HEK293 (cell line): ENCODE data around the gene PERCC1.
A peak's percentile ranks its signal among the peaks of the same experiment; 100 is the strongest.

ENCODE experiments used
- CTCF ChIA-PET: fragments of 350-600 bp; formaldehyde crosslinking; extraction: SDS; loops from one replicate; lab custom pipeline; 2021; ENCODE audit warnings: antibody characterized with exemption; lab: Yijun Ruan, JAX
- POLR2A ChIA-PET: fragments of 300-600 bp; formaldehyde crosslinking; extraction: SDS; loops from one replicate; lab custom pipeline; 2020; ENCODE audit warnings: antibody characterized with exemption, inconsistent platforms; lab: Yijun Ruan, JAX
- H3K27ac ChIP-seq: fragments of 200-500 bp; sonication (Bioruptor generic); 2 replicates; pipeline ENCODE4 v1.5.1; 2014; ENCODE audit warnings: low read depth, low read length, control low read depth, inconsistent platforms; ENCODE audit errors: extremely low read depth
- H3K36me3 ChIP-seq, 2 experiments: fragments of 200-500 bp in 1 of 2; sonication (Bioruptor generic) in 1 of 2; 1 replicate in 1 of 2; 2 replicates in 1 of 2; pipeline ENCODE4 v1.5.1; 2014 to 2017; ENCODE audit warnings: inconsistent platforms in 2 of 2, low read length in 2 of 2; ENCODE audit not compliant: control insufficient read depth in 2 of 2, insufficient read depth in 1 of 2
- H3K4me1 ChIP-seq: fragments of 200-500 bp; sonication (Bioruptor generic); 2 replicates; pipeline ENCODE4 v1.5.1; 2014; ENCODE audit warnings: mild to moderate bottlenecking, low read length, inconsistent platforms; ENCODE audit not compliant: control insufficient read depth, insufficient read depth
- H3K4me3 ChIP-seq: 2 replicates; pipeline ENCODE4 v1.5.1; 2011; ENCODE audit warnings: low read depth, mild to moderate bottlenecking, control low read depth, low read length, moderate library complexity
- H3K9me3 ChIP-seq: fragments of 200-500 bp; sonication (Bioruptor generic); 2 replicates; pipeline ENCODE4 v1.5.1; 2014; ENCODE audit warnings: low read depth, low read length, inconsistent platforms; ENCODE audit not compliant: control insufficient read depth, insufficient read depth
- KLF7 ChIP-seq: fragments of 450-650 bp; formaldehyde crosslinking; IDR thresholded peaks from 2 replicates; pipeline ENCODE4 v1.5.1; 2016; ENCODE audit warnings: missing biosample characterization, missing genetic modification characterization, borderline replicate concordance
- RBAK ChIP-seq: fragments of 450-650 bp; formaldehyde crosslinking; IDR thresholded peaks from 2 replicates; pipeline ENCODE4 v1.5.1; 2016; ENCODE audit warnings: missing biosample characterization, missing genetic modification characterization
- SP2 ChIP-seq: fragments of 450-650 bp; formaldehyde crosslinking; IDR thresholded peaks from 2 replicates; pipeline ENCODE4 v1.5.1; 2016; ENCODE audit warnings: missing biosample characterization, missing genetic modification characterization
- ZBTB21 ChIP-seq: fragments of 450-650 bp; formaldehyde crosslinking; IDR thresholded peaks from 2 replicates; pipeline ENCODE4 v1.5.1; 2017; ENCODE audit warnings: missing biosample characterization, missing genetic modification characterization
- ZEB2 ChIP-seq: fragments of 450-650 bp; formaldehyde crosslinking; IDR thresholded peaks from 2 replicates; pipeline ENCODE4 v1.5.1; 2016; ENCODE audit warnings: missing biosample characterization, missing genetic modification characterization
- ZFP37 ChIP-seq: fragments of 450-650 bp; formaldehyde crosslinking; IDR thresholded peaks from 2 replicates; pipeline ENCODE4 v1.5.1; 2016; ENCODE audit warnings: missing biosample characterization, missing genetic modification characterization
- ZIC2 ChIP-seq: fragments of 450-650 bp; formaldehyde crosslinking; IDR thresholded peaks from 2 replicates; pipeline ENCODE4 v1.5.1; 2016; ENCODE audit warnings: missing biosample characterization, missing genetic modification characterization
- ZNF10 ChIP-seq: fragments of 450-650 bp; formaldehyde crosslinking; IDR thresholded peaks from 2 replicates; pipeline ENCODE4 v1.5.1; 2017; ENCODE audit warnings: missing biosample characterization, missing genetic modification characterization
- ZNF184 ChIP-seq: fragments of 450-650 bp; IDR thresholded peaks from 2 replicates; pipeline ENCODE4 v1.5.1; 2018; ENCODE audit warnings: missing biosample characterization, mild to moderate bottlenecking, missing genetic modification characterization
- ZNF341 ChIP-seq: fragments of 450-650 bp; formaldehyde crosslinking; IDR thresholded peaks from 2 replicates; pipeline ENCODE4; 2016; ENCODE audit warnings: low read depth, missing biosample characterization, missing genetic modification characterization
- ZNF354C ChIP-seq: fragments of 450-650 bp; formaldehyde crosslinking; IDR thresholded peaks from 2 replicates; pipeline ENCODE4 v1.5.1; 2016; ENCODE audit warnings: missing biosample characterization, missing genetic modification characterization, low read depth, borderline replicate concordance
- ZNF366 ChIP-seq: fragments of 450-650 bp; formaldehyde crosslinking; conservative IDR thresholded peaks from 2 replicates; pipeline ENCODE4 v1.5.1; 2016; ENCODE audit warnings: missing biosample characterization, missing genetic modification characterization
- ZNF423 ChIP-seq: fragments of 450-650 bp; formaldehyde crosslinking; IDR thresholded peaks from 2 replicates; pipeline ENCODE4 v1.5.1; 2016; ENCODE audit warnings: missing biosample characterization, missing genetic modification characterization
- ZNF521 ChIP-seq: fragments of 450-650 bp; formaldehyde crosslinking; IDR thresholded peaks from 2 replicates; pipeline ENCODE4 v1.5.1; 2017; ENCODE audit warnings: missing biosample characterization, mild to moderate bottlenecking, missing genetic modification characterization
- ZNF530 ChIP-seq: fragments of 450-650 bp; formaldehyde crosslinking; IDR thresholded peaks from 2 replicates; pipeline ENCODE4 v1.5.1; 2016; ENCODE audit warnings: low read depth, missing biosample characterization, missing genetic modification characterization
- ZNF549 ChIP-seq: fragments of 450-650 bp; IDR thresholded peaks from 2 replicates; pipeline ENCODE4 v1.5.1; 2018; ENCODE audit warnings: missing biosample characterization, missing genetic modification characterization, mild to moderate bottlenecking, inconsistent platforms, moderate library complexity
- ZNF621 ChIP-seq: fragments of 450-650 bp; formaldehyde crosslinking; IDR thresholded peaks from 2 replicates; pipeline ENCODE4 v1.5.1; 2017; ENCODE audit warnings: missing biosample characterization, missing genetic modification characterization
- ZNF664 ChIP-seq: fragments of 450-650 bp; formaldehyde crosslinking; IDR thresholded peaks from 2 replicates; pipeline ENCODE4 v1.5.1; 2016; ENCODE audit warnings: missing biosample characterization, missing genetic modification characterization
- ZNF707 ChIP-seq: fragments of 450-650 bp; formaldehyde crosslinking; IDR thresholded peaks from 2 replicates; pipeline ENCODE4 v1.5.1; 2016; ENCODE audit warnings: missing biosample characterization, missing genetic modification characterization
- ZNF785 ChIP-seq: fragments of 450-650 bp; formaldehyde crosslinking; IDR thresholded peaks from 2 replicates; pipeline ENCODE4 v1.5.1; 2016; ENCODE audit warnings: missing biosample characterization, missing genetic modification characterization
- ZNF792 ChIP-seq: fragments of 450-650 bp; formaldehyde crosslinking; IDR thresholded peaks from 2 replicates; pipeline ENCODE4 v1.5.1; 2016; ENCODE audit warnings: missing biosample characterization, missing genetic modification characterization
- ZNF843 ChIP-seq: fragments of 450-650 bp; formaldehyde crosslinking; IDR thresholded peaks from 2 replicates; pipeline ENCODE4 v1.5.1; 2016; ENCODE audit warnings: missing biosample characterization, missing genetic modification characterization
- ZSCAN4 ChIP-seq: fragments of 450-650 bp; formaldehyde crosslinking; IDR thresholded peaks from 2 replicates; pipeline ENCODE4 v1.5.1; 2017; ENCODE audit warnings: missing biosample characterization, missing genetic modification characterization
- TF ChIP-seq, protein P1 (sequence below): fragments of 450-650 bp; formaldehyde crosslinking; optimal IDR thresholded peaks from 2 replicates; pipeline ENCODE3; 2016; ENCODE audit warnings: missing biosample characterization, mild to moderate bottlenecking, missing genetic modification characterization
- TF ChIP-seq, protein P2 (sequence below): fragments of 450-650 bp; formaldehyde crosslinking; IDR thresholded peaks from 2 replicates; pipeline ENCODE4 v1.5.1; 2016; ENCODE audit warnings: missing biosample characterization, missing genetic modification characterization

Gene PERCC1

DNA sequence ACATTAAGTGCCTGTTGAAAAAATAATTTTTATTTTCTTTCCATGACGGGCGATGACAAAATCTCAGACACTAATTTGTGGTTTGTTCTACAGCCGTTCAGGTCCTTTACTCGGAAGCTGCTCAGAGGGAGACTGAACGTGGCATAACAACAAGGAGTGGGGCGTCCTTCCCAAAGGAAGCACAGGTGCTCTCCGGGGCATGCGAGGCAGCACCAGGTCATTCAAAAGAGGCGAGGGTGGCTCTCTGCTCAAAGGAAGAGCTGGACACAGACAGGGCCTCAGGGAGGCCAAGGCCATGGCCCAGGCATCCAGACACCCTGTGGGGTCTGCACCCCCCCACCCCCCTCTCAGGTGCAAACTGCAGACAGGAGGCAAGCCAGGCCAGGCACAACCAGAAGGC lies 32.5 kb upstream of the PERCC1 start:
- Histone ChIP-seq H3K4me1 (no peaks in the 10 kb centered on the region), H3K9me3 (no peaks in the 10 kb centered on the region), H3K36me3 (peaks cover 0 to 48% of the 10 kb centered on the region in 2 experiments; a peak in 2 of 3 replicates), H3K27ac (no peak overlapping the region), H3K4me3 (no peak overlapping the region)
- TF ChIP-seq ZNF707 (peak; percentile 91), ZFP37 (no peak)
- CTCF ChIA-PET = no interaction called here
- POLR2A ChIA-PET = no interaction called here

DNA sequence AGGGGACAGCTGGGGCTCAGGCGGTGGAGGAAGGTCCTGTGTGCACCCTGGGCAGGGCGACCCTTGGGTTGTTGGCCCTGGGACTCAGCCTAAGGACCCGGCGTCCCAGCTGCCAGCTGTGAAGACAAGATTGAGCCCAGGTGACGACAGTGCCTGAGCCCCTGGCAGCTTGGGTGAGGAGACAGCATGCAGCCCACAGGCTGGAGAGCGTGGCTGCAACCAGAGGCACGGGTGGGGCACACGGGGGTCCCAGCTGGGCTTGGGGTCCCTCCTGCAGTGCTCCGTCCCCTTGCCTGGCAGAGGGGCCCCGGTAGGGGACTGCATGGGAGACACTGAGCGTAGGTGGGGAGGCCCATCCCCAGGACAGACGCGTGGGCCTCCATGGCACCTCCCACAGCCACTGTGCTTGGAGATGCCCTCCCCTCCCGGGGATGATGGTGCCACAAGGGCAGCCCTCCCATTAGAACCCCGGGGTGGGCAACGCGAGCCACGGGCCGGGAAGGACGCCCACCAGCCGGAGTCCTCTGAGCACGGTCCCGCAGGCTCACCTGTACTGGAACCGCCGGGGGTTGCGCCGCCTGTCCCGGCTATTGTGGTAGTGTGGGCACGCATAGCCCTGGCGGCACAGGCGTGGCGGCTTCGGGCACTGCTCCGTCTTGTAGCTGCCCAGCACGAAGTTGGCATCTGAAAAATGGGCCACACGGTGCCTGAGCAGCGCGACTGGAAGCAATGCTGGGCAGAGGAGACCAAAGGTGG lies 31.9 kb upstream of the PERCC1 start:
- Histone ChIP-seq H3K36me3 (peaks cover 0 to 45% of the 10 kb centered on the region in 2 experiments; a peak in 2 of 3 replicates), H3K27ac (no peak overlapping the region), H3K9me3 (no peaks in the 10 kb centered on the region), H3K4me1 (no peaks in the 10 kb centered on the region), H3K4me3 (no peak overlapping the region)
- TF ChIP-seq ZNF423 (no peak), RBAK (no peak), ZNF549 (no peak), ZNF10 (tag by site-specific recombination) (no peak), ZBTB21 (tag by site-specific recombination) (no peak), ZNF785 (tag by site-specific recombination) (no peak), ZNF664 (tag by site-specific recombination) (no peak), ZNF843 (no peak), ZEB2 (tag by site-specific recombination) (no peak)
- TF ChIP-seq, protein P1, sequence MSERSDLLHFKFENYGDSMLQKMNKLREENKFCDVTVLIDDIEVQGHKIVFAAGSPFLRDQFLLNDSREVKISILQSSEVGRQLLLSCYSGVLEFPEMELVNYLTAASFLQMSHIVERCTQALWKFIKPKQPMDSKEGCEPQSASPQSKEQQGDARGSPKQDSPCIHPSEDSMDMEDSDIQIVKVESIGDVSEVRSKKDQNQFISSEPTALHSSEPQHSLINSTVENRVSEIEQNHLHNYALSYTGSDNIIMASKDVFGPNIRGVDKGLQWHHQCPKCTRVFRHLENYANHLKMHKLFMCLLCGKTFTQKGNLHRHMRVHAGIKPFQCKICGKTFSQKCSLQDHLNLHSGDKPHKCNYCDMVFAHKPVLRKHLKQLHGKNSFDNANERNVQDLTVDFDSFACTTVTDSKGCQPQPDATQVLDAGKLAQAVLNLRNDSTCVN (tag by site-specific recombination) = no peak
- ChIA-PET POLR2A (no interaction called here), CTCF (no interaction called here)

GRCh38 chr16:1401061-1401757 lies 29.7 kb upstream of the PERCC1 start:
- ChIA-PET CTCF (interaction anchor here (0.9 kb wide), 1 partner anchor 12 kb away, joined by 3 read pairs; no protein-coding TSS in a partner anchor), POLR2A (no interaction called here)
- Histone ChIP-seq H3K4me3 (no peak overlapping the region), H3K36me3 (peaks cover 0 to 50% of the 10 kb centered on the region in 2 experiments; a peak in 2 of 3 replicates), H3K27ac (no peak overlapping the region), H3K9me3 (no peaks in the 10 kb centered on the region), H3K4me1 (no peaks in the 10 kb centered on the region)
- TF ChIP-seq ZSCAN4 (no peak), ZNF621 (tag by site-specific recombination) (no peak)
- TF ChIP-seq, all 188 proteins: peak for 0

- Histone ChIP-seq H3K4me1 (no peaks in the 10 kb centered on the region), H3K9me3 (no peaks in the 10 kb centered on the region), H3K4me3 (no peak overlapping the region), H3K27ac (no peak overlapping the region), H3K36me3 (peaks cover 0 to 49% of the 10 kb centered on the region in 2 experiments; a peak in 2 of 3 replicates)
- ChIA-PET POLR2A (interaction anchor here (0.5 kb wide), 1 partner anchor 538 kb away, joined by 4 read pairs; no protein-coding TSS in a partner anchor), CTCF (interaction anchor here (0.9 kb wide), 1 partner anchor 11 kb away, joined by 3 read pairs; no protein-coding TSS in a partner anchor)
- no peak for TF ChIP-seq ZNF530 (tag by site-specific recombination)
- no peak for TF ChIP-seq ZNF792
- no peak for TF ChIP-seq ZNF354C (tag by site-specific recombination)
- TF ChIP-seq SP2 = no peak
- no peak for TF ChIP-seq ZNF521 (tag by site-specific recombination)
- TF ChIP-seq ZNF366 = no peak
- TF ChIP-seq ZNF184 = no peak
- TF ChIP-seq ZNF341 = no peak
- TF ChIP-seq RBAK = no peak
- TF ChIP-seq, protein P2, sequence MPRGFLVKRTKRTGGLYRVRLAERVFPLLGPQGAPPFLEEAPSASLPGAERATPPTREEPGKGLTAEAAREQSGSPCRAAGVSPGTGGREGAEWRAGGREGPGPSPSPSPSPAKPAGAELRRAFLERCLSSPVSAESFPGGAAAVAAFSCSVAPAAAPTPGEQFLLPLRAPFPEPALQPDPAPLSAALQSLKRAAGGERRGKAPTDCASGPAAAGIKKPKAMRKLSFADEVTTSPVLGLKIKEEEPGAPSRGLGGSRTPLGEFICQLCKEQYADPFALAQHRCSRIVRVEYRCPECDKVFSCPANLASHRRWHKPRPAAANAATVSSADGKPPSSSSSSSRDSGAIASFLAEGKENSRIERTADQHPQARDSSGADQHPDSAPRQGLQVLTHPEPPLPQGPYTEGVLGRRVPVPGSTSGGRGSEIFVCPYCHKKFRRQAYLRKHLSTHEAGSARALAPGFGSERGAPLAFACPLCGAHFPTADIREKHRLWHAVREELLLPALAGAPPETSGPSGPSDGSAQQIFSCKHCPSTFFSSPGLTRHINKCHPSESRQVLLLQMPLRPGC (tag by site-specific recombination) = no peak
- no peak for TF ChIP-seq ZIC2
- no peak for TF ChIP-seq KLF7 (tag by site-specific recombination)
Observed at GRCh38 chr16:1401758-1402154, 29.1 kb upstream of the PERCC1 start.
